ENCODE data around the gene CTIF.

DNA sequence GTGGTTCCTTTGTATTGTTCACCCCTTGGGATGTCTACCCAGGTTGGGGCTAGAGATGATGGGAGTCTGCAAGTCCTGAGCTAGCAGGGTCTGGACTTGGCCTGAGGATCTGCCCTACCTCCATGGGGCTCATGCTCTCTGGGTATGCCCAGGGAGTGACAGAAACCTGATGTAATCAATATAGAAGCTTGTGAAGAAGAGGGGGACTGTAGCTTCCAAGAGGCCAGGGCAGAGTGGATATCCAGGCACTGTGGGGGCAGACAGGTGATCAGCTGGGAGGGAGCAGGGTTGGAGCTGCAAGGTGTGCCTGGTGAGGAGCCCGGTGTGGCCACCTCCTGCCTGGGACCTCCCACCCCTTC, 164.2 kb downstream of the CTIF start:
- TF ChIP-seq, protein P1, sequence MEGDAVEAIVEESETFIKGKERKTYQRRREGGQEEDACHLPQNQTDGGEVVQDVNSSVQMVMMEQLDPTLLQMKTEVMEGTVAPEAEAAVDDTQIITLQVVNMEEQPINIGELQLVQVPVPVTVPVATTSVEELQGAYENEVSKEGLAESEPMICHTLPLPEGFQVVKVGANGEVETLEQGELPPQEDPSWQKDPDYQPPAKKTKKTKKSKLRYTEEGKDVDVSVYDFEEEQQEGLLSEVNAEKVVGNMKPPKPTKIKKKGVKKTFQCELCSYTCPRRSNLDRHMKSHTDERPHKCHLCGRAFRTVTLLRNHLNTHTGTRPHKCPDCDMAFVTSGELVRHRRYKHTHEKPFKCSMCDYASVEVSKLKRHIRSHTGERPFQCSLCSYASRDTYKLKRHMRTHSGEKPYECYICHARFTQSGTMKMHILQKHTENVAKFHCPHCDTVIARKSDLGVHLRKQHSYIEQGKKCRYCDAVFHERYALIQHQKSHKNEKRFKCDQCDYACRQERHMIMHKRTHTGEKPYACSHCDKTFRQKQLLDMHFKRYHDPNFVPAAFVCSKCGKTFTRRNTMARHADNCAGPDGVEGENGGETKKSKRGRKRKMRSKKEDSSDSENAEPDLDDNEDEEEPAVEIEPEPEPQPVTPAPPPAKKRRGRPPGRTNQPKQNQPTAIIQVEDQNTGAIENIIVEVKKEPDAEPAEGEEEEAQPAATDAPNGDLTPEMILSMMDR (IDR thresholded peaks at IDR 0.05) = no peak
- no peak for TF ChIP-seq POLR2A (IDR thresholded peaks at IDR 0.05)
